ES-I3 (cell line): ENCODE data around the gene PHLDB3.

Experiments used
- H3K36me3 ChIP-seq: 2 replicates; pipeline ENCODE4 v1.6.1; 2013; ENCODE audit warnings: mild to moderate bottlenecking, low read length, control low read depth, moderate library complexity; ENCODE audit not compliant: insufficient read depth
- H3K4me1 ChIP-seq: 2 replicates; pipeline ENCODE4 v1.6.1; 2013; ENCODE audit warnings: mild to moderate bottlenecking, control low read depth, low read length; ENCODE audit not compliant: insufficient read depth
- H3K9ac ChIP-seq: 2 replicates; pipeline ENCODE4 v1.6.1; 2013; ENCODE audit warnings: low read depth, mild to moderate bottlenecking, low read length, moderate library complexity
- H3K9me3 ChIP-seq: 2 replicates; pipeline ENCODE4 v1.6.1; 2013; ENCODE audit warnings: mild to moderate bottlenecking, low read length, moderate library complexity; ENCODE audit not compliant: control insufficient read depth, insufficient read depth

The PHLDB3 gene

GRCh38 chr19:43462785-43463380 is 41.7 kb downstream of the PHLDB3 start:
- H3K4me1 ChIP-seq, result peaks cover 6% of the 10 kb centered on the region
- no peaks in the 10 kb centered on the region for H3K36me3 ChIP-seq
- H3K9me3 ChIP-seq, result no peaks in the 10 kb centered on the region
- H3K9ac ChIP-seq, result peak overlapping the region; percentile 62

- Histone ChIP-seq H3K9ac (peak overlapping the region; percentile 62; the same call in 1 of the 2 replicates), H3K36me3 (no peaks in the 10 kb centered on the region), H3K4me1 (peaks cover 9% of the 10 kb centered on the region), H3K9me3 (no peaks in the 10 kb centered on the region)
These were observed 42.2 kb downstream of the PHLDB3 start for GRCh38 chr19:43462383-43462782.

- Histone ChIP-seq H3K9me3 (no peaks in the 10 kb centered on the region), H3K4me1 (peaks cover 9% of the 10 kb centered on the region), H3K9ac (no peak overlapping the region), H3K36me3 (no peaks in the 10 kb centered on the region)
These were observed 43.2 kb downstream of the PHLDB3 start for GRCh38 chr19:43461303-43461702.

- Histone ChIP-seq H3K9me3 (no peaks in the 10 kb centered on the region), H3K36me3 (no peaks in the 10 kb centered on the region), H3K9ac (no peak overlapping the region), H3K4me1 (peaks cover 4% of the 10 kb centered on the region)
These were observed 44.1 kb downstream of the PHLDB3 start for GRCh38 chr19:43460362-43461016.

- no peak overlapping the region for H3K9ac ChIP-seq
These were observed 46.7 kb downstream of the PHLDB3 start for GRCh38 chr19:43457809-43458208.

GRCh38 chr19:43455321-43456113 is 49.0 kb downstream of the PHLDB3 start:
- Histone ChIP-seq H3K9ac (no peak overlapping the region), H3K4me1 (peaks cover 4% of the 10 kb centered on the region; the same call in 1 of the 2 replicates), H3K36me3 (no peaks in the 10 kb centered on the region), H3K9me3 (no peaks in the 10 kb centered on the region; the same call in 1 of the 2 replicates)

More at GRCh38 chr19:43457809-43458208, 46.7 kb downstream of the PHLDB3 start:
- no peaks in the 10 kb centered on the region for H3K9me3 ChIP-seq
- peaks cover 4% of the 10 kb centered on the region; the same call in 1 of the 2 replicates for H3K4me1 ChIP-seq
- no peaks in the 10 kb centered on the region for H3K36me3 ChIP-seq

- H3K36me3 ChIP-seq, result no peaks in the 10 kb centered on the region
- H3K9me3 ChIP-seq, result no peaks in the 10 kb centered on the region; the same call in 1 of the 2 replicates
These were observed 50.5 kb downstream of the PHLDB3 start for GRCh38 chr19:43454031-43454430.

GRCh38 chr19:43452582-43452981 is 52.0 kb downstream of the PHLDB3 start:
- H3K9ac ChIP-seq, result no peak overlapping the region
- H3K9me3 ChIP-seq, result no peaks in the 10 kb centered on the region; the same call in 1 of the 2 replicates
- H3K4me1 ChIP-seq, result no peaks in the 10 kb centered on the region
- no peaks in the 10 kb centered on the region for H3K36me3 ChIP-seq

More at GRCh38 chr19:43454031-43454430, 50.5 kb downstream of the PHLDB3 start:
- no peak overlapping the region for H3K9ac ChIP-seq
- H3K4me1 ChIP-seq, result peaks cover 4% of the 10 kb centered on the region; the same call in 1 of the 2 replicates

GRCh38 chr19:43450545-43450997 is 54.0 kb downstream of the PHLDB3 start:
- H3K9ac ChIP-seq, result no peak overlapping the region
- H3K9me3 ChIP-seq, result no peaks in the 10 kb centered on the region; the same call in 1 of the 2 replicates
- H3K4me1 ChIP-seq, result peaks cover 4% of the 10 kb centered on the region; the same call in 1 of the 2 replicates
- no peaks in the 10 kb centered on the region for H3K36me3 ChIP-seq

- Histone ChIP-seq H3K36me3 (no peaks in the 10 kb centered on the region), H3K9ac (no peak overlapping the region), H3K9me3 (no peaks in the 10 kb centered on the region; the same call in 1 of the 2 replicates), H3K4me1 (peaks cover 4% of the 10 kb centered on the region; the same call in 1 of the 2 replicates)
These were observed 56.9 kb downstream of the PHLDB3 start for GRCh38 chr19:43447655-43448054.

GRCh38 chr19:43446746-43447489 is 57.6 kb downstream of the PHLDB3 start:
- Histone ChIP-seq H3K4me1 (peaks cover 4% of the 10 kb centered on the region; the same call in 1 of the 2 replicates), H3K36me3 (no peaks in the 10 kb centered on the region), H3K9me3 (no peaks in the 10 kb centered on the region; the same call in 1 of the 2 replicates), H3K9ac (no peak overlapping the region)

- Histone ChIP-seq H3K9me3 (no peaks in the 10 kb centered on the region), H3K36me3 (no peaks in the 10 kb centered on the region), H3K4me1 (peaks cover 4% of the 10 kb centered on the region; the same call in 1 of the 2 replicates), H3K9ac (no peak overlapping the region)
These were observed 59.1 kb downstream of the PHLDB3 start for GRCh38 chr19:43445426-43445825.

- no peaks in the 10 kb centered on the region for H3K36me3 ChIP-seq
- H3K9me3 ChIP-seq, result no peaks in the 10 kb centered on the region
- peaks cover 4% of the 10 kb centered on the region; the same call in 1 of the 2 replicates for H3K4me1 ChIP-seq
- no peak overlapping the region for H3K9ac ChIP-seq
These were observed 59.8 kb downstream of the PHLDB3 start for GRCh38 chr19:43444531-43445287.
